GM18511 (cell line): ENCODE data around the gene PRKD2.
"Not testable (repeated sequence)": the region's sequence is repeated elsewhere in the genome, so short reads cannot be mapped to it uniquely, and the experiment has no call there.

Experiments
- ATAC-seq: cut with Tn5 transposase; IDR thresholded peaks from one replicate; pipeline ENCODE4 v1.9.1; 2021; ENCODE audit warnings: mild to moderate bottlenecking, moderate library complexity; ENCODE audit not compliant: unreplicated experiment

PRKD2 gene

GRCh38 chr19:46712768-46713338 is 4.1 kb downstream of the PRKD2 start:
- ATAC-seq: not testable (repeated sequence)

GRCh38 chr19:46710687-46711086 is 6.2 kb downstream of the PRKD2 start:
- no peak for ATAC-seq

- no peak for ATAC-seq
These were observed 12.4 kb downstream of the PRKD2 start for GRCh38 chr19:46704379-46705076.

GRCh38 chr19:46700704-46701103 is 16.2 kb downstream of the PRKD2 start:
- ATAC-seq: no peak

- no peak for ATAC-seq
These were observed 18.3 kb downstream of the PRKD2 start for GRCh38 chr19:46698395-46699321.

- ATAC-seq: no peak
These were observed 19.5 kb downstream of the PRKD2 start for GRCh38 chr19:46697204-46697960.

- ATAC-seq: no peak
These were observed 20.1 kb downstream of the PRKD2 start for GRCh38 chr19:46696866-46697203.

- ATAC-seq: no peak
These were observed 20.9 kb downstream of the PRKD2 start for GRCh38 chr19:46696052-46696451.

- ATAC-seq: no peak
These were observed 23.2 kb downstream of the PRKD2 start for GRCh38 chr19:46693760-46694159.

- no peak for ATAC-seq
These were observed 23.8 kb downstream of the PRKD2 start for GRCh38 chr19:46692918-46693722.

- no peak for ATAC-seq
These were observed 25.0 kb downstream of the PRKD2 start for GRCh38 chr19:46691948-46692347.

GRCh38 chr19:46691104-46691503 is 25.8 kb downstream of the PRKD2 start:
- no peak for ATAC-seq

- no peak for ATAC-seq
These were observed 27.6 kb downstream of the PRKD2 start for GRCh38 chr19:46689358-46689757.

GRCh38 chr19:46687438-46688145 is 29.3 kb downstream of the PRKD2 start:
- ATAC-seq: no peak

GRCh38 chr19:46685189-46685588 is 31.7 kb downstream of the PRKD2 start:
- ATAC-seq: no peak

- ATAC-seq: no peak
These were observed 38.7 kb downstream of the PRKD2 start for GRCh38 chr19:46678110-46678732.

- no peak for ATAC-seq
These were observed 42.3 kb downstream of the PRKD2 start for GRCh38 chr19:46674416-46675178.

GRCh38 chr19:46670813-46671212 is 46.1 kb downstream of the PRKD2 start:
- ATAC-seq: no peak
